Nephron progenitor cell (in vitro differentiated cells): ENCODE measurements around the gene SLC27A3.

ENCODE experiments used
- DNase-seq: peaks from one replicate; pipeline ENCODE4 v3.0.0; 2021
- H3K27ac Mint-ChIP-seq: 2 replicates; pipeline ENCODE4 v1.8.0; 2021; ENCODE audit warnings: mild to moderate bottlenecking, moderate library complexity, mixed read lengths
- H3K27me3 Mint-ChIP-seq: 2 replicates; pipeline ENCODE4 v1.8.0; 2021; ENCODE audit warnings: mild to moderate bottlenecking, low read depth, mixed read lengths; ENCODE audit not compliant: poor library complexity
- H3K36me3 Mint-ChIP-seq: 2 replicates; pipeline ENCODE4 v1.8.0; 2021; ENCODE audit warnings: low read depth, mixed read lengths
- H3K4me1 Mint-ChIP-seq: 2 replicates; pipeline ENCODE4 v1.8.0; 2021; ENCODE audit warnings: mixed read lengths
- H3K4me3 Mint-ChIP-seq: 2 replicates; pipeline ENCODE4 v1.8.0; 2021; ENCODE audit warnings: mild to moderate bottlenecking, moderate library complexity, mixed read lengths
- H3K9me3 Mint-ChIP-seq: 2 replicates; pipeline ENCODE4 v1.8.0; 2021; ENCODE audit warnings: mild to moderate bottlenecking, moderate library complexity, mixed read lengths
- TF ChIP-seq, protein P1 (sequence below): fragments of 200-600 bp; sonication (generic); IDR thresholded peaks from 2 replicates; pipeline ENCODE4 v1.5.0; 2021; ENCODE audit warnings: antibody characterized with exemption

Gene SLC27A3

GRCh38 chr1:153794624-153795329 is 19.6 kb downstream of the SLC27A3 start:
- H3K4me1 Mint-ChIP-seq, result peaks cover 72% of the 10 kb centered on the region
- TF ChIP-seq, protein P1, sequence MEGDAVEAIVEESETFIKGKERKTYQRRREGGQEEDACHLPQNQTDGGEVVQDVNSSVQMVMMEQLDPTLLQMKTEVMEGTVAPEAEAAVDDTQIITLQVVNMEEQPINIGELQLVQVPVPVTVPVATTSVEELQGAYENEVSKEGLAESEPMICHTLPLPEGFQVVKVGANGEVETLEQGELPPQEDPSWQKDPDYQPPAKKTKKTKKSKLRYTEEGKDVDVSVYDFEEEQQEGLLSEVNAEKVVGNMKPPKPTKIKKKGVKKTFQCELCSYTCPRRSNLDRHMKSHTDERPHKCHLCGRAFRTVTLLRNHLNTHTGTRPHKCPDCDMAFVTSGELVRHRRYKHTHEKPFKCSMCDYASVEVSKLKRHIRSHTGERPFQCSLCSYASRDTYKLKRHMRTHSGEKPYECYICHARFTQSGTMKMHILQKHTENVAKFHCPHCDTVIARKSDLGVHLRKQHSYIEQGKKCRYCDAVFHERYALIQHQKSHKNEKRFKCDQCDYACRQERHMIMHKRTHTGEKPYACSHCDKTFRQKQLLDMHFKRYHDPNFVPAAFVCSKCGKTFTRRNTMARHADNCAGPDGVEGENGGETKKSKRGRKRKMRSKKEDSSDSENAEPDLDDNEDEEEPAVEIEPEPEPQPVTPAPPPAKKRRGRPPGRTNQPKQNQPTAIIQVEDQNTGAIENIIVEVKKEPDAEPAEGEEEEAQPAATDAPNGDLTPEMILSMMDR, result no peak
- no peaks in the 10 kb centered on the region for H3K36me3 Mint-ChIP-seq
- DNase-seq, result peak; percentile 79
- no peaks in the 10 kb centered on the region for H3K9me3 Mint-ChIP-seq
- H3K27ac Mint-ChIP-seq, result peak overlapping the region; percentile 95
- H3K27me3 Mint-ChIP-seq, result no peaks in the 10 kb centered on the region
- H3K4me3 Mint-ChIP-seq, result peak overlapping the region; percentile 63

DNA sequence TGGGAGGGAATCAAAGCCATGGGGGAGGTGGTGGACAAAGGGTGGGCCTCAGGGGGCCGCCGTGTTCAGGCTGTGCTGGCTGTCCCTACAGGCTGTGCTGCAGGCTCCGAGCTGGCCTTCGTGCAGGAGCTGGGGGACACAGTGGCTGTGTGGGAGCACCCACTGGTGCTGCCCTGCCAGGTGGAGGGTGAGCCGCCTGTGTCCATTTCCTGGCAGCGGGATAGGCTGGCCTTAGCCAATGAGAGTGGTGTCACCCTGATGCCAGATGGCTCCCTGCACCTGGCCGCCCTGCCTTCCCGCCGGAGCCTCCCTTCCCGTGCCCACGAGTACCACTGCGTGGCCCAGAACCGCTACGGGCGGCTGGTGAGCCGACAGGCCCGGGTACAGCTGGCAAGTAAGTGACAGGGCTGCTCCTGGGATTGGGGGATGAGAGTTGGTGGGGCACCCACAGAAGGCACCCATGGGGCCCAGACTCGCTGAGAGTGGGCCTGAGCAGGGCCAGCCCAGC is 20.2 kb downstream of the SLC27A3 start:
- Mint-ChIP-seq H3K9me3 (no peaks in the 10 kb centered on the region), H3K27me3 (no peaks in the 10 kb centered on the region), H3K27ac (peak overlapping the region; percentile 82), H3K4me1 (peaks cover 66% of the 10 kb centered on the region), H3K4me3 (peak overlapping the region; percentile 63), H3K36me3 (no peaks in the 10 kb centered on the region)
- TF ChIP-seq, protein P1, result no peak
- no peak for DNase-seq

- no peak overlapping the region for H3K27ac Mint-ChIP-seq
- no peak for DNase-seq
These were observed 21.0 kb downstream of the SLC27A3 start for GRCh38 chr1:153795934-153796785.

DNA sequence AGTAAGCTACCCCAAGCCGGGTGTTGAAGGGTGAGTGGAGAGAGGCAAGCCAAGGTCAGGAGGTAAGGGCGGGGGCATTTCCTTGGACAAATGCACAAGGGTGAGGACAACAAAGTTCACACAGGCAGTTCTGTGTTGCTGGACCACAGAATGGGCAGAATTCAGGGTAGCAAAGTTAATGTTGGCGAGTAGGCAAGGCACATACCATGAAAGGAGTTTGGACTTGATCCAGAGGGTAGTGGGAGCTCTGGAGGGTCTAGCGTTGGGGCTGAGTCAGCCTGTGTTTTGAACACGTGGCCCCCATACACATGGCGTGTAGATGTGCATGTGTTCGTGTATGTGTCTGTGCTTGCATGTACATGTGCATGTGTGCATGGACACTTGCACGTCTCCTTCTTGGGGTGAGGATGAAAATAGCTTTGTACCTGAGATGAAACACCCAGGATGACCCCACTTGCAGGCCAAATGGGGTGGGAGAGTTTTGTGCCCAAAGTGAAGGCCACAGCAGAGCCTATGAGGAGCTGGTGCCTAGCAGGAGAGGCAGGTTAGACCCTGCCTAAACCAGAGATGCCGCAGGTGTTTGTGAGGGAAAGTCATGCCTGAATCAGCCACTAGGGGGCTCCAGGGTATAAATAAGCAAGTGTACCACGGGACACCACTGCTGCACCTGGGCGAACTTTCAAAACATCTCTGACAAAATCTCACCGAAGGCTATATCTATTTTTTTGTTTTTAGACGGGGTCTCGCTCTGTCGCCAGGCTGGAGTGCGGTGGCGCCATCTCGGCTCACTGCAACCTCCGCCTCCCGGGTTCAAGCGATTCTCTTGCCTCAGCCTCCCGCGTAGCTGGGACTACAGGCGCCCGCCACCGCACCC is 21.8 kb downstream of the SLC27A3 start:
- TF ChIP-seq, protein P1, result peak; percentile 84
- Mint-ChIP-seq H3K4me1 (peaks cover 62% of the 10 kb centered on the region), H3K27me3 (no peaks in the 10 kb centered on the region), H3K4me3 (no peak overlapping the region), H3K27ac (no peak overlapping the region), H3K36me3 (no peaks in the 10 kb centered on the region), H3K9me3 (no peaks in the 10 kb centered on the region)
- DNase-seq, result peak; percentile 75

More at GRCh38 chr1:153795934-153796785, 21.0 kb downstream of the SLC27A3 start:
- TF ChIP-seq, protein P1, result no peak
- H3K4me1 Mint-ChIP-seq, result peaks cover 62% of the 10 kb centered on the region
- no peaks in the 10 kb centered on the region for H3K9me3 Mint-ChIP-seq
- H3K4me3 Mint-ChIP-seq, result no peak overlapping the region
- no peaks in the 10 kb centered on the region for H3K36me3 Mint-ChIP-seq
- no peaks in the 10 kb centered on the region for H3K27me3 Mint-ChIP-seq

DNA sequence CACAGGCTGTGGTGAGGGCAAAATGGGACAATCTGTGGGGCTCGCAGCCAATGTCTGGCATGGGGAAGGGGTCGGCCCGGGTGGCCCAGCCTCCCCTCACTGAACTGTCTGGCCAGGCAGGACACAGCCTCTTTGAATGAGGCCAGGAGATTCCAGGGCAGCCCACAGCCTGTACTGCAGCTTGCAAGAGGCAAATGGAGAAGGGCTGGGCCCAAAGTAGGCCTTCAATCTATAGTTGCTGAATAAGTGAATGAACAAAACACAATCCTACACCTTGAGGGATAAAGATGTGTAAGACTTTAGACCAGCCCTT is 23.2 kb downstream of the SLC27A3 start:
- no peaks in the 10 kb centered on the region for H3K9me3 Mint-ChIP-seq
- H3K36me3 Mint-ChIP-seq, result peaks cover 8% of the 10 kb centered on the region
- peaks cover 50% of the 10 kb centered on the region for H3K4me1 Mint-ChIP-seq
- H3K4me3 Mint-ChIP-seq, result no peak overlapping the region
- DNase-seq, result no peak
- H3K27ac Mint-ChIP-seq, result peak overlapping the region; percentile 29
- no peaks in the 10 kb centered on the region for H3K27me3 Mint-ChIP-seq
- TF ChIP-seq, protein P1, result no peak
